HEK293 (cell line): ENCODE measurements around the gene PLEKHA4.

Source experiments
- ELK4 ChIP-seq: IDR thresholded peaks from 2 replicates; pipeline ENCODE4 v1.6.1; 2011; ENCODE audit warnings: mild to moderate bottlenecking, low read depth, low read length, borderline replicate concordance
- GLI4 ChIP-seq: fragments of 450-650 bp; formaldehyde crosslinking; IDR thresholded peaks from 2 replicates; pipeline ENCODE4 v1.5.1; 2016; ENCODE audit warnings: missing biosample characterization, missing genetic modification characterization
- GLIS1 ChIP-seq: fragments of 450-650 bp; formaldehyde crosslinking; IDR thresholded peaks from 2 replicates; pipeline ENCODE4 v1.5.1; 2016; ENCODE audit warnings: missing biosample characterization, missing genetic modification characterization
- KLF16 ChIP-seq: fragments of 450-650 bp; formaldehyde crosslinking; IDR thresholded peaks from 2 replicates; pipeline ENCODE4 v1.5.1; 2017; ENCODE audit warnings: missing biosample characterization, missing genetic modification characterization
- MZF1 ChIP-seq: fragments of 450-650 bp; formaldehyde crosslinking; IDR thresholded peaks from 2 replicates; pipeline ENCODE4 v1.5.1; 2017; ENCODE audit warnings: missing biosample characterization, missing genetic modification characterization, borderline replicate concordance
- SP7 ChIP-seq: fragments of 450-650 bp; formaldehyde crosslinking; IDR thresholded peaks from 2 replicates; pipeline ENCODE4 v1.5.1; 2016; ENCODE audit warnings: missing biosample characterization, missing genetic modification characterization
- ZBTB21 ChIP-seq: fragments of 450-650 bp; formaldehyde crosslinking; IDR thresholded peaks from 2 replicates; pipeline ENCODE4 v1.5.1; 2017; ENCODE audit warnings: missing biosample characterization, missing genetic modification characterization
- ZFHX2 ChIP-seq: fragments of 450-650 bp; formaldehyde crosslinking; conservative IDR thresholded peaks from 2 replicates; pipeline ENCODE4 v1.5.1; 2016; ENCODE audit warnings: missing biosample characterization, missing genetic modification characterization
- ZNF146 ChIP-seq: fragments of 450-650 bp; formaldehyde crosslinking; IDR thresholded peaks from 2 replicates; pipeline ENCODE4 v1.5.1; 2016; ENCODE audit warnings: missing biosample characterization, missing genetic modification characterization
- ZNF155 ChIP-seq: fragments of 450-650 bp; formaldehyde crosslinking; IDR thresholded peaks from 2 replicates; pipeline ENCODE4 v1.5.1; 2016; ENCODE audit warnings: missing biosample characterization, missing genetic modification characterization
- ZNF211 ChIP-seq: fragments of 450-650 bp; formaldehyde crosslinking; IDR thresholded peaks from 2 replicates; pipeline ENCODE4 v1.5.1; 2016; ENCODE audit warnings: low read depth, missing biosample characterization, missing genetic modification characterization
- ZNF23 ChIP-seq: fragments of 450-650 bp; formaldehyde crosslinking; IDR thresholded peaks from 2 replicates; pipeline ENCODE4 v1.5.1; 2016; ENCODE audit warnings: missing biosample characterization, missing genetic modification characterization, borderline replicate concordance
- ZNF24 ChIP-seq: fragments of 450-650 bp; formaldehyde crosslinking; IDR thresholded peaks from 2 replicates; pipeline ENCODE4 v1.5.1; 2016; ENCODE audit warnings: missing biosample characterization, missing genetic modification characterization
- ZNF292 ChIP-seq: fragments of 450-650 bp; formaldehyde crosslinking; IDR thresholded peaks from 2 replicates; pipeline ENCODE4 v1.5.1; 2016; ENCODE audit warnings: low read depth, missing biosample characterization, missing genetic modification characterization, borderline replicate concordance
- ZNF394 ChIP-seq: fragments of 450-650 bp; formaldehyde crosslinking; IDR thresholded peaks from 2 replicates; pipeline ENCODE4 v1.5.1; 2016; ENCODE audit warnings: missing biosample characterization, missing genetic modification characterization, mild to moderate bottlenecking, moderate library complexity, borderline replicate concordance
- ZNF48 ChIP-seq: fragments of 450-650 bp; formaldehyde crosslinking; IDR thresholded peaks from 2 replicates; pipeline ENCODE4 v1.5.1; 2016; ENCODE audit warnings: missing biosample characterization, missing genetic modification characterization
- ZNF558 ChIP-seq: fragments of 450-650 bp; formaldehyde crosslinking; IDR thresholded peaks from 2 replicates; pipeline ENCODE4 v1.5.1; 2016; ENCODE audit warnings: missing biosample characterization, missing genetic modification characterization
- ZNF585B ChIP-seq: fragments of 450-650 bp; formaldehyde crosslinking; IDR thresholded peaks from 2 replicates; pipeline ENCODE4 v1.5.1; 2016; ENCODE audit warnings: missing biosample characterization, missing genetic modification characterization
- ZNF624 ChIP-seq: fragments of 450-650 bp; formaldehyde crosslinking; IDR thresholded peaks from 2 replicates; pipeline ENCODE4 v1.5.1; 2017; ENCODE audit warnings: missing biosample characterization, missing genetic modification characterization
- ZNF654 ChIP-seq: fragments of 450-650 bp; formaldehyde crosslinking; IDR thresholded peaks from 2 replicates; pipeline ENCODE4 v1.5.1; 2016; ENCODE audit warnings: low read depth, missing biosample characterization, missing genetic modification characterization
- ZNF658 ChIP-seq: fragments of 450-650 bp; formaldehyde crosslinking; IDR thresholded peaks from 2 replicates; pipeline ENCODE4; 2016; ENCODE audit warnings: missing biosample characterization, missing genetic modification characterization
- ZNF677 ChIP-seq: fragments of 450-650 bp; IDR thresholded peaks from 2 replicates; pipeline ENCODE4 v1.5.0; 2018; ENCODE audit warnings: missing biosample characterization, mild to moderate bottlenecking, missing genetic modification characterization, moderate library complexity
- ZNF692 ChIP-seq: fragments of 450-650 bp; formaldehyde crosslinking; IDR thresholded peaks from 2 replicates; pipeline ENCODE4 v1.5.1; 2016; ENCODE audit warnings: missing biosample characterization, missing genetic modification characterization
- ZNF747 ChIP-seq: fragments of 450-650 bp; formaldehyde crosslinking; IDR thresholded peaks from 2 replicates; pipeline ENCODE4 v1.5.1; 2016; ENCODE audit warnings: missing biosample characterization, missing genetic modification characterization
- ZNF792 ChIP-seq: fragments of 450-650 bp; formaldehyde crosslinking; IDR thresholded peaks from 2 replicates; pipeline ENCODE4 v1.5.1; 2016; ENCODE audit warnings: missing biosample characterization, missing genetic modification characterization
- ZNF830 ChIP-seq: fragments of 450-650 bp; IDR thresholded peaks from 2 replicates; pipeline ENCODE4 v1.5.0; 2018; ENCODE audit warnings: missing biosample characterization, missing genetic modification characterization, low read depth, mild to moderate bottlenecking, moderate library complexity
- ZNF837 ChIP-seq: fragments of 450-650 bp; formaldehyde crosslinking; IDR thresholded peaks from 2 replicates; pipeline ENCODE4 v1.5.1; 2016; ENCODE audit warnings: missing biosample characterization, missing genetic modification characterization
- ZSCAN30 ChIP-seq: fragments of 450-650 bp; IDR thresholded peaks from 2 replicates; pipeline ENCODE4 v1.5.1; 2018; ENCODE audit warnings: missing biosample characterization, mild to moderate bottlenecking, missing genetic modification characterization, moderate library complexity
- TF ChIP-seq, protein P1 (sequence below): fragments of 450-650 bp; formaldehyde crosslinking; IDR thresholded peaks from 2 replicates; pipeline ENCODE4 v1.5.1; 2016; ENCODE audit warnings: missing biosample characterization, missing genetic modification characterization
- TF ChIP-seq, protein P2 (sequence below): fragments of 450-650 bp; formaldehyde crosslinking; IDR thresholded peaks from 2 replicates; pipeline ENCODE4 v1.5.1; 2016; ENCODE audit warnings: missing biosample characterization, missing genetic modification characterization
- TF ChIP-seq, protein P3 (sequence below): fragments of 450-650 bp; formaldehyde crosslinking; IDR thresholded peaks from 2 replicates; pipeline ENCODE4 v1.5.1; 2016; ENCODE audit warnings: missing biosample characterization, missing genetic modification characterization, borderline replicate concordance
- TF ChIP-seq, protein P4 (sequence below): fragments of 450-650 bp; formaldehyde crosslinking; IDR thresholded peaks from 2 replicates; pipeline ENCODE4 v1.5.1; 2016; ENCODE audit warnings: missing biosample characterization, missing genetic modification characterization

PLEKHA4 gene

DNA sequence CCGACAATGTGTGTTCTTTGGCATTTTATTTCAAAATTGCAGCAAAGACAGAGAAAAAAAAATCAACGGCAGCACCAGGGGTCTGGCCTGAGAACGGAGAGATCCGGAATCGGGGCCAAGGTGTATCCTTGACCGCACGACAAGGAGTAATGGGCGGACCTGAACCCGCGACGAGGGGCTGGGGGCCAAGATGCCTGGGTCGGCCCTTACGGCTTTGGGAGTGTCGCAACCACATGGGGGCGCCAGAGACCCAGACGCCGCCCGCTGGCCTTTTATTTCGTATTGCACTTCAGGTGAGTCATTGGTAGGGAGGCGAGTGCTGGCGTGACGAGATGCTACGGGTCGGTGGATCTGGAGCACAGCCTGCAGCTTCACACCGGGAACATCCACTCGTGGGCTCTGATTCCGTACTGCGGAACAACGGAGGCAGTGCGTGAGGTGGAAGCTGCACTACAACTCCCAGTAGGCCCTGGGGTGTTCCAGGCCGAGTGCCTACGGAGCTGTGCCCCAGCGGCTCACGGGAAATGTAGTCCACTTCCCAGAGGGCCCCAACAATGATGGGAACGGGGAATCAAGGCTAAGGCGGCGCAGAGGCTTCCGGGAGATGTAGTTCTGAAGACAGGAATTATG is 73.2 kb downstream of the PLEKHA4 start (continued):
- TF ChIP-seq SP7 (tag by site-specific recombination): peak; percentile 90
- TF ChIP-seq ZNF792 (tag by site-specific recombination): no peak
- peak; percentile 85 for TF ChIP-seq ZNF24 (tag by site-specific recombination)
- no peak for TF ChIP-seq ZNF558 (tag by site-specific recombination)
- TF ChIP-seq ZNF292 (tag by site-specific recombination): no peak
- TF ChIP-seq ZNF146 (tag by site-specific recombination): no peak
- TF ChIP-seq ZNF837 (tag by site-specific recombination): no peak
- TF ChIP-seq, protein P1, sequence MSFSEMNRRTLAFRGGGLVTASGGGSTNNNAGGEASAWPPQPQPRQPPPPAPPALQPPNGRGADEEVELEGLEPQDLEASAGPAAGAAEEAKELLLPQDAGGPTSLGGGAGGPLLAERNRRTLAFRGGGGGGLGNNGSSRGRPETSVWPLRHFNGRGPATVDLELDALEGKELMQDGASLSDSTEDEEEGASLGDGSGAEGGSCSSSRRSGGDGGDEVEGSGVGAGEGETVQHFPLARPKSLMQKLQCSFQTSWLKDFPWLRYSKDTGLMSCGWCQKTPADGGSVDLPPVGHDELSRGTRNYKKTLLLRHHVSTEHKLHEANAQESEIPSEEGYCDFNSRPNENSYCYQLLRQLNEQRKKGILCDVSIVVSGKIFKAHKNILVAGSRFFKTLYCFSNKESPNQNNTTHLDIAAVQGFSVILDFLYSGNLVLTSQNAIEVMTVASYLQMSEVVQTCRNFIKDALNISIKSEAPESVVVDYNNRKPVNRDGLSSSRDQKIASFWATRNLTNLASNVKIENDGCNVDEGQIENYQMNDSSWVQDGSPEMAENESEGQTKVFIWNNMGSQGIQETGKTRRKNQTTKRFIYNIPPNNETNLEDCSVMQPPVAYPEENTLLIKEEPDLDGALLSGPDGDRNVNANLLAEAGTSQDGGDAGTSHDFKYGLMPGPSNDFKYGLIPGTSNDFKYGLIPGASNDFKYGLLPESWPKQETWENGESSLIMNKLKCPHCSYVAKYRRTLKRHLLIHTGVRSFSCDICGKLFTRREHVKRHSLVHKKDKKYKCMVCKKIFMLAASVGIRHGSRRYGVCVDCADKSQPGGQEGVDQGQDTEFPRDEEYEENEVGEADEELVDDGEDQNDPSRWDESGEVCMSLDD (tag by site-specific recombination): peak; percentile 80
- no peak for TF ChIP-seq ELK4
- no peak for TF ChIP-seq ZNF155 (tag by site-specific recombination)
- no peak for TF ChIP-seq MZF1 (tag by site-specific recombination)
- TF ChIP-seq ZNF830: no peak
- TF ChIP-seq ZSCAN30 (tag by site-specific recombination): peak; percentile 81
- no peak for TF ChIP-seq ZNF747 (tag by site-specific recombination)
- peak; percentile 76 for TF ChIP-seq ZNF654 (tag by site-specific recombination)
- no peak for TF ChIP-seq ZNF624 (tag by site-specific recombination)
- peak; percentile 83 for TF ChIP-seq ZBTB21
- TF ChIP-seq, protein P2, sequence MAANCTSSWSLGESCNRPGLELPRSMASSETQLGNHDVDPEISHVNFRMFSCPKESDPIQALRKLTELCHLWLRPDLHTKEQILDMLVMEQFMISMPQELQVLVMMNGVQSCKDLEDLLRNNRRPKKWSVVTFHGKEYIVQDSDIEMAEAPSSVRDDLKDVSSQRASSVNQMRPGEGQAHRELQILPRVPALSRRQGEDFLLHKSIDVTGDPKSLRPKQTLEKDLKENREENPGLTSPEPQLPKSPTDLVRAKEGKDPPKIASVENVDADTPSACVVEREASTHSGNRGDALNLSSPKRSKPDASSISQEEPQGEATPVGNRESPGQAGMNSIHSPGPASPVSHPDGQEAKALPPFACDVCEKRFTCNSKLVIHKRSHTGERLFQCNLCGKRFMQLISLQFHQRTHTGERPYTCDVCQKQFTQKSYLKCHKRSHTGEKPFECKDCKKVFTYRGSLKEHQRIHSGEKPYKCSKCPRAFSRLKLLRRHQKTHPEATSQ (tag by site-specific recombination): no peak
- peak; percentile 44; the same call in 1 of the 2 replicates for TF ChIP-seq ZNF394 (tag by site-specific recombination)
- peak; percentile 89 for TF ChIP-seq KLF16 (tag by site-specific recombination)
- TF ChIP-seq ZNF692 (tag by site-specific recombination): peak; percentile 85
- TF ChIP-seq, protein P3, sequence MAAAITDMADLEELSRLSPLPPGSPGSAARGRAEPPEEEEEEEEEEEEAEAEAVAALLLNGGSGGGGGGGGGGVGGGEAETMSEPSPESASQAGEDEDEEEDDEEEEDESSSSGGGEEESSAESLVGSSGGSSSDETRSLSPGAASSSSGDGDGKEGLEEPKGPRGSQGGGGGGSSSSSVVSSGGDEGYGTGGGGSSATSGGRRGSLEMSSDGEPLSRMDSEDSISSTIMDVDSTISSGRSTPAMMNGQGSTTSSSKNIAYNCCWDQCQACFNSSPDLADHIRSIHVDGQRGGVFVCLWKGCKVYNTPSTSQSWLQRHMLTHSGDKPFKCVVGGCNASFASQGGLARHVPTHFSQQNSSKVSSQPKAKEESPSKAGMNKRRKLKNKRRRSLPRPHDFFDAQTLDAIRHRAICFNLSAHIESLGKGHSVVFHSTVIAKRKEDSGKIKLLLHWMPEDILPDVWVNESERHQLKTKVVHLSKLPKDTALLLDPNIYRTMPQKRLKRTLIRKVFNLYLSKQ (tag by site-specific recombination): no peak
- no peak for TF ChIP-seq ZNF585B (tag by site-specific recombination)
- TF ChIP-seq, protein P4, sequence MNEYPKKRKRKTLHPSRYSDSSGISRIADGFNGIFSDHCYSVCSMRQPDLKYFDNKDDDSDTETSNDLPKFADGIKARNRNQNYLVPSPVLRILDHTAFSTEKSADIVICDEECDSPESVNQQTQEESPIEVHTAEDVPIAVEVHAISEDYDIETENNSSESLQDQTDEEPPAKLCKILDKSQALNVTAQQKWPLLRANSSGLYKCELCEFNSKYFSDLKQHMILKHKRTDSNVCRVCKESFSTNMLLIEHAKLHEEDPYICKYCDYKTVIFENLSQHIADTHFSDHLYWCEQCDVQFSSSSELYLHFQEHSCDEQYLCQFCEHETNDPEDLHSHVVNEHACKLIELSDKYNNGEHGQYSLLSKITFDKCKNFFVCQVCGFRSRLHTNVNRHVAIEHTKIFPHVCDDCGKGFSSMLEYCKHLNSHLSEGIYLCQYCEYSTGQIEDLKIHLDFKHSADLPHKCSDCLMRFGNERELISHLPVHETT (tag by site-specific recombination): peak; percentile 64; the same call in 1 of the 2 replicates
- TF ChIP-seq ZNF211 (tag by site-specific recombination): no peak
- no peak for TF ChIP-seq ZNF23 (tag by site-specific recombination)
- TF ChIP-seq GLI4 (tag by site-specific recombination): no peak
- no peak for TF ChIP-seq ZNF677 (tag by site-specific recombination)
- peak; percentile 34; the same call in 1 of the 2 replicates for TF ChIP-seq GLIS1
- TF ChIP-seq ZNF658 (tag by site-specific recombination): no peak
- no peak for TF ChIP-seq ZNF48
- no peak for TF ChIP-seq ZFHX2 (tag by site-specific recombination)
